Caco-2 (cell line): ENCODE data around the gene ZBTB21. TPM values are rescaled to one million over a fixed set of nuclear protein-coding genes. Genes with fewer than 3 reads are reported as not detected.

Experiments used
- BruUV-seq: library from RNA; stranded (reverse); fragments of 400-500 nt; replicated peaks from 2 replicates; lab custom pipeline; 2021; lab: Mats Ljungman, UMichigan
- CTCF ChIA-PET: fragments of 300-600 bp; sonication (Branson Sonifier 250); formaldehyde crosslinking; loops from one replicate; lab custom pipeline; 2022; ENCODE audit warnings: antibody characterized with exemption; lab: Charles Lee
- POLR2A ChIA-PET: fragments of 300-600 bp; sonication (Branson Sonifier 250); formaldehyde crosslinking; loops from one replicate; lab custom pipeline; 2022; ENCODE audit warnings: antibody characterized with exemption; lab: Charles Lee
- DNase-seq, 2 experiments: peaks; one replicate each; pipeline versions ENCODE4 v3.0.0 to v3.0.0-alpha.2; 2020 to 2022
- H3K27me3 ChIP-seq: replicated peaks from 2 replicates; pipeline ENCODE4 v1.6.0; 2011; ENCODE audit warnings: low read length; ENCODE audit not compliant: control insufficient read depth, insufficient read depth
- H3K36me3 ChIP-seq: 2 replicates; pipeline ENCODE4 v1.5.1; 2011; ENCODE audit warnings: low read length; ENCODE audit not compliant: control insufficient read depth, insufficient read depth
- H3K4me1 ChIP-seq: fragments of 250-450 bp; sonication (Bioruptor Pico); 2 replicates; pipeline ENCODE4 v1.5.1; 2020; ENCODE audit warnings: mild to moderate bottlenecking
- H3K4me3 ChIP-seq: 2 replicates; pipeline ENCODE4 v1.5.1; 2011; ENCODE audit warnings: low read depth, mild to moderate bottlenecking, control low read depth, low read length
- H3K9me3 ChIP-seq: fragments of 250-450 bp; sonication (Bioruptor Pico); 2 replicates; pipeline ENCODE4 v1.5.1; 2020; ENCODE audit warnings: mild to moderate bottlenecking, moderate library complexity
- H3K27ac Mint-ChIP-seq: one replicate; pipeline ENCODE4 v1.8.0; 2022; ENCODE audit warnings: mixed read lengths; ENCODE audit not compliant: unreplicated experiment
- H3K27me3 Mint-ChIP-seq: one replicate; pipeline ENCODE4 v1.8.0; 2022; ENCODE audit warnings: mixed read lengths; ENCODE audit not compliant: insufficient read depth, unreplicated experiment
- H3K36me3 Mint-ChIP-seq: one replicate; pipeline ENCODE4 v1.8.0; 2022; ENCODE audit warnings: mild to moderate bottlenecking, mixed read lengths; ENCODE audit not compliant: insufficient read depth, unreplicated experiment
- H3K4me1 Mint-ChIP-seq: one replicate; pipeline ENCODE4 v1.8.0; 2022; ENCODE audit warnings: low read depth, mixed read lengths; ENCODE audit not compliant: unreplicated experiment
- H3K4me3 Mint-ChIP-seq: one replicate; pipeline ENCODE4 v1.8.0; 2022; ENCODE audit warnings: mild to moderate bottlenecking, moderate library complexity, mixed read lengths; ENCODE audit not compliant: unreplicated experiment
- H3K9me3 Mint-ChIP-seq: one replicate; pipeline ENCODE4 v1.8.0; 2022; ENCODE audit warnings: mixed read lengths; ENCODE audit not compliant: unreplicated experiment
- CTCF ChIP-seq, 2 experiments: fragments of 200-600 bp in 1 of 2; IDR thresholded peaks; 1 replicate in 1 of 2; 2 replicates in 1 of 2; pipeline versions ENCODE4 v1.5.1 to v1.8.0; 2011 to 2022; ENCODE audit warnings: antibody characterized with exemption in 1 of 2, control low read depth in 1 of 2, inconsistent platforms in 1 of 2, low read depth in 1 of 2, low read length in 1 of 2, mild to moderate bottlenecking in 1 of 2, moderate library complexity in 1 of 2; ENCODE audit not compliant: insufficient read depth in 1 of 2, severe bottlenecking in 1 of 2, unreplicated experiment in 1 of 2
- intact Hi-C: fragments of 100-400 bp; cut with micrococcal nuclease; formaldehyde crosslinking; loops from one replicate; pipeline ENCODE4 v1.10.0; 2022; ENCODE audit not compliant: unreplicated experiment
- total RNA-seq: library from RNA; stranded (reverse); gene quantifications from 2 replicates; pipeline ENCODE4 v1.2.3, GENCODE V29; 2022

The ZBTB21 gene
- total RNA-seq, 1 experiment from 2014 or later: 21.4 TPM

- ChIA-PET POLR2A (no interaction called here), CTCF (no interaction called here)
- no peaks in the 10 kb centered on the region for H3K4me1 ChIP-seq
- H3K36me3 ChIP-seq: no peaks in the 10 kb centered on the region
- H3K9me3 ChIP-seq: no peaks in the 10 kb centered on the region
- H3K36me3 Mint-ChIP-seq: no peaks in the 10 kb centered on the region
- BruUV-seq: no TSS peak
- DNase-seq: no peak
- TF ChIP-seq CTCF (IDR thresholded peaks at IDR 0.05; ENCODE audit: insufficient read depth in 1 of 2, low read depth in 1 of 2, low read length in 1 of 2, severe bottlenecking in 1 of 2, unreplicated experiment in 1 of 2): no peak
- H3K4me3 ChIP-seq: no peak overlapping the region
- no peak overlapping the region for H3K27ac Mint-ChIP-seq
- H3K27me3 Mint-ChIP-seq: no peaks in the 10 kb centered on the region
- no peaks in the 10 kb centered on the region for H3K27me3 ChIP-seq
- no peaks in the 10 kb centered on the region for H3K9me3 Mint-ChIP-seq
- no peaks in the 10 kb centered on the region for H3K4me1 Mint-ChIP-seq
- intact Hi-C loops: no loop called here
- H3K4me3 Mint-ChIP-seq: no peak overlapping the region
Measured at GRCh38 chr21:41966041-41966833, 43.9 kb downstream of the ZBTB21 start.

- no peak overlapping the region for H3K4me3 ChIP-seq
- intact Hi-C loops: no loop called here
- Mint-ChIP-seq H3K4me1 (no peaks in the 10 kb centered on the region), H3K27me3 (no peaks in the 10 kb centered on the region), H3K27ac (no peak overlapping the region), H3K36me3 (no peaks in the 10 kb centered on the region), H3K4me3 (no peak overlapping the region), H3K9me3 (no peaks in the 10 kb centered on the region)
- DNase-seq: no peak
- H3K9me3 ChIP-seq: no peaks in the 10 kb centered on the region
- no peaks in the 10 kb centered on the region for H3K36me3 ChIP-seq
- no peak for TF ChIP-seq CTCF (IDR thresholded peaks at IDR 0.05; ENCODE audit: insufficient read depth in 1 of 2, low read depth in 1 of 2, low read length in 1 of 2, severe bottlenecking in 1 of 2, unreplicated experiment in 1 of 2)
- H3K27me3 ChIP-seq: no peaks in the 10 kb centered on the region
- ChIA-PET POLR2A (no interaction called here), CTCF (no interaction called here)
- no peaks in the 10 kb centered on the region for H3K4me1 ChIP-seq
- no TSS peak for BruUV-seq
Measured at GRCh38 chr21:41965461-41966013, 44.6 kb downstream of the ZBTB21 start.

GRCh38 chr21:41965045-41965444 is 45.1 kb downstream of the ZBTB21 start:
- no peak for TF ChIP-seq CTCF (IDR thresholded peaks at IDR 0.05; ENCODE audit: insufficient read depth in 1 of 2, low read depth in 1 of 2, low read length in 1 of 2, severe bottlenecking in 1 of 2, unreplicated experiment in 1 of 2)
- POLR2A ChIA-PET: no interaction called here
- Mint-ChIP-seq H3K9me3 (no peaks in the 10 kb centered on the region), H3K4me3 (no peak overlapping the region), H3K36me3 (no peaks in the 10 kb centered on the region), H3K4me1 (no peaks in the 10 kb centered on the region), H3K27me3 (no peaks in the 10 kb centered on the region), H3K27ac (no peak overlapping the region)
- no peaks in the 10 kb centered on the region for H3K4me1 ChIP-seq
- DNase-seq: no peak
- no peaks in the 10 kb centered on the region for H3K36me3 ChIP-seq
- H3K27me3 ChIP-seq: no peaks in the 10 kb centered on the region
- H3K4me3 ChIP-seq: no peak overlapping the region
- CTCF ChIA-PET: no interaction called here
- H3K9me3 ChIP-seq: no peaks in the 10 kb centered on the region
- intact Hi-C loops: no loop called here
- BruUV-seq: no TSS peak
